GM21619 (cell line): ENCODE results near the gene MSANTD4.
"Not testable (repeated sequence)": the region's sequence is repeated elsewhere in the genome, so short reads cannot be mapped to it uniquely, and the experiment has no call there.

Source experiments
- ATAC-seq: cut with Tn5 transposase; IDR thresholded peaks from one replicate; pipeline ENCODE4 v1.9.1; 2021; ENCODE audit not compliant: unreplicated experiment

The MSANTD4 gene

GRCh38 chr11:106014620-106015019 is 7.4 kb downstream of the MSANTD4 start:
- no peak for ATAC-seq

GRCh38 chr11:106014035-106014434 is 8.0 kb downstream of the MSANTD4 start:
- no peak for ATAC-seq

- ATAC-seq = no peak
Measured at GRCh38 chr11:106012744-106013143, 9.3 kb downstream of the MSANTD4 start.

GRCh38 chr11:106011481-106011880 is 10.6 kb downstream of the MSANTD4 start:
- ATAC-seq = no peak

GRCh38 chr11:106003094-106003493 is 18.9 kb downstream of the MSANTD4 start:
- not testable (repeated sequence) for ATAC-seq

GRCh38 chr11:106001304-106002012 is 20.6 kb downstream of the MSANTD4 start:
- peak; percentile 51 for ATAC-seq

GRCh38 chr11:105991888-105992287 is 30.2 kb downstream of the MSANTD4 start:
- ATAC-seq = no peak

GRCh38 chr11:105989124-105989523 is 32.9 kb downstream of the MSANTD4 start:
- no peak for ATAC-seq

- no peak for ATAC-seq
Measured at GRCh38 chr11:105988197-105988596, 33.8 kb downstream of the MSANTD4 start.

- ATAC-seq = no peak
Measured at GRCh38 chr11:105986554-105986953, 35.5 kb downstream of the MSANTD4 start.

- no peak for ATAC-seq
Measured at GRCh38 chr11:105979997-105980703, 41.9 kb downstream of the MSANTD4 start.

- ATAC-seq = no peak
Measured at GRCh38 chr11:105975128-105975527, 46.9 kb downstream of the MSANTD4 start.

GRCh38 chr11:105969756-105970155 is 52.3 kb downstream of the MSANTD4 start:
- ATAC-seq = no peak

- ATAC-seq = no peak
Measured at GRCh38 chr11:105968021-105968697, 53.9 kb downstream of the MSANTD4 start.

GRCh38 chr11:105960252-105961245 is 61.5 kb downstream of the MSANTD4 start:
- ATAC-seq = no peak
